Cardiac muscle cell (in vitro differentiated cells and primary cell): ENCODE measurements around the gene PPM1A. TPM values are rescaled to one million over a fixed set of nuclear protein-coding genes. Genes with fewer than 3 reads are reported as not detected.

Source experiments
- DNase-seq, 2 donors: peaks; one replicate each; pipeline versions ENCODE4 v3.0.0 to v3.0.0-alpha.2; 2010 to 2017; ENCODE audit warnings: low read depth in 1 of 2, low spot score in 1 of 2
- H3K27ac ChIP-seq: fragments of 200-600 bp; sonication (generic); 2 replicates; pipeline ENCODE4 v1.5.1; 2016
- H3K27me3 ChIP-seq: fragments of 200-600 bp; sonication (generic); 2 replicates; pipeline ENCODE4 v1.6.0; 2016; ENCODE audit warnings: control low read depth
- H3K36me3 ChIP-seq: fragments of 200-600 bp; sonication (generic); 2 replicates; pipeline ENCODE4 v1.5.1; 2016; ENCODE audit warnings: control low read depth
- H3K4me1 ChIP-seq: fragments of 200-600 bp; sonication (generic); 2 replicates; pipeline ENCODE4 v1.8.1; 2017; ENCODE audit warnings: low read depth, mild to moderate bottlenecking, mixed run types
- H3K4me3 ChIP-seq: fragments of 200-600 bp; sonication (generic); 2 replicates; pipeline ENCODE4 v1.5.1; 2016; ENCODE audit warnings: mild to moderate bottlenecking
- H3K9me3 ChIP-seq: fragments of 200-600 bp; sonication (generic); 2 replicates; pipeline ENCODE4 v1.5.1; 2017; ENCODE audit warnings: low read depth, mild to moderate bottlenecking, control low read depth
- CTCF ChIP-seq: IDR thresholded peaks from 2 replicates; pipeline ENCODE4 v1.5.1; 2012; ENCODE audit warnings: low read depth, mild to moderate bottlenecking, low read length
- polyA plus RNA-seq: library from polyadenylated mRNA; unstranded; fragments of >200 nt; fragmentation: Nextera tagmentation; extraction: Ambion mirVana; gene quantifications from 2 replicates; pipeline ENCODE4 v1.2.1, GENCODE V29; 2016
- total RNA-seq: library from RNA; depleted of rRNA; stranded (reverse); fragments of >200 nt; gene quantifications from 2 replicates; pipeline ENCODE4 v1.2.3, GENCODE V29; 2016

PPM1A gene
- total and polyA plus RNA-seq, 2 experiments from 2014 or later: 19.6 to 24.1 TPM

- TF ChIP-seq CTCF: no peak
- Histone ChIP-seq H3K4me1 (peaks cover 22% of the 10 kb centered on the region), H3K9me3 (no peaks in the 10 kb centered on the region), H3K27ac (no peak overlapping the region), H3K36me3 (peaks cover 3% of the 10 kb centered on the region), H3K4me3 (no peak overlapping the region), H3K27me3 (no peaks in the 10 kb centered on the region)
- no peak for DNase-seq
Measured at GRCh38 chr14:60278350-60278749, 29.3 kb downstream of the PPM1A start.

- Histone ChIP-seq H3K4me3 (no peak overlapping the region), H3K36me3 (peaks cover 44% of the 10 kb centered on the region), H3K9me3 (no peaks in the 10 kb centered on the region), H3K27me3 (no peaks in the 10 kb centered on the region), H3K4me1 (no peaks in the 10 kb centered on the region), H3K27ac (no peak overlapping the region)
- TF ChIP-seq CTCF: no peak
- DNase-seq: no peak
Measured at GRCh38 chr14:60287452-60287851, 38.4 kb downstream of the PPM1A start.

GRCh38 chr14:60288279-60288678 is 39.3 kb downstream of the PPM1A start:
- H3K4me1 ChIP-seq: no peaks in the 10 kb centered on the region
- H3K4me3 ChIP-seq: no peak overlapping the region
- H3K27ac ChIP-seq: no peak overlapping the region
- no peaks in the 10 kb centered on the region for H3K27me3 ChIP-seq
- peaks cover 49% of the 10 kb centered on the region for H3K36me3 ChIP-seq
- H3K9me3 ChIP-seq: no peaks in the 10 kb centered on the region
- no peak for DNase-seq
- TF ChIP-seq CTCF: no peak

- Histone ChIP-seq H3K36me3 (peaks cover 25% of the 10 kb centered on the region), H3K4me1 (no peaks in the 10 kb centered on the region), H3K27ac (no peak overlapping the region), H3K27me3 (no peaks in the 10 kb centered on the region), H3K4me3 (no peak overlapping the region), H3K9me3 (no peaks in the 10 kb centered on the region)
- TF ChIP-seq CTCF: no peak
- no peak for DNase-seq
Measured at GRCh38 chr14:60294411-60295069, 45.5 kb downstream of the PPM1A start.

- TF ChIP-seq CTCF: no peak
- H3K36me3 ChIP-seq: peaks cover 3% of the 10 kb centered on the region
- H3K4me1 ChIP-seq: peaks cover 32% of the 10 kb centered on the region
Measured at GRCh38 chr14:60300019-60300418, 51.0 kb downstream of the PPM1A start.

More at GRCh38 chr14:60300019-60300418, 51.0 kb downstream of the PPM1A start:
- no peak overlapping the region for H3K4me3 ChIP-seq
- no peak overlapping the region for H3K27ac ChIP-seq
- no peaks in the 10 kb centered on the region for H3K27me3 ChIP-seq
- DNase-seq: no peak
- H3K9me3 ChIP-seq: no peaks in the 10 kb centered on the region
